ENCODE measurements around the gene AMPD2.
"Not testable (repeated sequence)": the region's sequence is repeated elsewhere in the genome, so short reads cannot be mapped to it uniquely, and the experiment has no call there.

Gene AMPD2

GRCh38 chr1:109661391-109661790 lies 41.8 kb downstream of the AMPD2 start:
- no peak for DNase-seq
- in situ Hi-C loops (cut with HindIII; ENCODE audit: low pct_ligation_motif_present, low pct_unique_long_range_greater_than_20kb, low sequenced_read_pairs), result no loop called here

GRCh38 chr1:109664671-109665070 lies 45.0 kb downstream of the AMPD2 start:
- no peak for DNase-seq
- in situ Hi-C loops (cut with HindIII; ENCODE audit: low pct_ligation_motif_present, low pct_unique_long_range_greater_than_20kb, low sequenced_read_pairs), result no loop called here

- in situ Hi-C loops (cut with HindIII; ENCODE audit: low pct_ligation_motif_present, low pct_unique_long_range_greater_than_20kb, low sequenced_read_pairs), result no loop called here
- DNase-seq, result peak; percentile 81
Measured at GRCh38 chr1:109667452-109668122, 48.0 kb downstream of the AMPD2 start, which contains the start of gene GSTM2. TSS of gene GSTM2 (plus strand) at chr1:109668057. CDS start at chr1:109668116, 59 bp downstream.

- in situ Hi-C loops (cut with HindIII; ENCODE audit: low pct_ligation_motif_present, low pct_unique_long_range_greater_than_20kb, low sequenced_read_pairs), result no loop called here
- no peak for DNase-seq
Measured at GRCh38 chr1:109668123-109668775, 48.6 kb downstream of the AMPD2 start.

- in situ Hi-C loops (cut with HindIII; ENCODE audit: low pct_ligation_motif_present, low pct_unique_long_range_greater_than_20kb, low sequenced_read_pairs), result no loop called here
- DNase-seq, result no peak
Measured at GRCh38 chr1:109669246-109669948, 49.8 kb downstream of the AMPD2 start.

- DNase-seq; in situ Hi-C loops (cut with HindIII; ENCODE audit: low pct_ligation_motif_present, low pct_unique_long_range_greater_than_20kb, low sequenced_read_pairs): not testable (repeated sequence)
Measured at GRCh38 chr1:109669949-109670302, 50.3 kb downstream of the AMPD2 start.

GRCh38 chr1:109671067-109671466 lies 51.4 kb downstream of the AMPD2 start:
- in situ Hi-C loops (cut with HindIII; ENCODE audit: low pct_ligation_motif_present, low pct_unique_long_range_greater_than_20kb, low sequenced_read_pairs), result no loop called here
- DNase-seq, result no peak

GRCh38 chr1:109673861-109674260 lies 54.2 kb downstream of the AMPD2 start:
- in situ Hi-C loops (cut with HindIII; ENCODE audit: low pct_ligation_motif_present, low pct_unique_long_range_greater_than_20kb, low sequenced_read_pairs), result not testable (repeated sequence)

GRCh38 chr1:109676683-109677381 lies 57.2 kb downstream of the AMPD2 start:
- DNase-seq; in situ Hi-C loops (cut with HindIII; ENCODE audit: low pct_ligation_motif_present, low pct_unique_long_range_greater_than_20kb, low sequenced_read_pairs): not testable (repeated sequence)

More at GRCh38 chr1:109673861-109674260, 54.2 kb downstream of the AMPD2 start:
- DNase-seq, result not testable (repeated sequence)

GRCh38 chr1:109677459-109677858 lies 57.8 kb downstream of the AMPD2 start:
- DNase-seq, result no peak
- in situ Hi-C loops (cut with HindIII; ENCODE audit: low pct_ligation_motif_present, low pct_unique_long_range_greater_than_20kb, low sequenced_read_pairs), result no loop called here

- in situ Hi-C loops (cut with HindIII; ENCODE audit: low pct_ligation_motif_present, low pct_unique_long_range_greater_than_20kb, low sequenced_read_pairs); DNase-seq: not testable (repeated sequence)
Measured at GRCh38 chr1:109678637-109679036, 59.0 kb downstream of the AMPD2 start.
